Testis (tissue), 2 donors: Measurements from ENCODE around the gene PJA2.

ENCODE experiments used
- POLR2A ChIP-seq: fragments of 450-650 bp; IDR thresholded peaks from one replicate; pipeline ENCODE4 v1.6.1; 2017; ENCODE audit warnings: antibody characterized with exemption, mild to moderate bottlenecking, moderate library complexity
- TF ChIP-seq, protein P1 (sequence below), 3 experiments: fragments of 450-650 bp in 2 of 3; fragments of 200-600 bp in 1 of 3; sonication (generic) in 1 of 3; IDR thresholded peaks; one replicate each; pipeline ENCODE4 v1.5.1; 2016 to 2019; ENCODE audit warnings: antibody characterized with exemption in 3 of 3, mild to moderate bottlenecking in 2 of 3, moderate library complexity in 1 of 3

DNA sequence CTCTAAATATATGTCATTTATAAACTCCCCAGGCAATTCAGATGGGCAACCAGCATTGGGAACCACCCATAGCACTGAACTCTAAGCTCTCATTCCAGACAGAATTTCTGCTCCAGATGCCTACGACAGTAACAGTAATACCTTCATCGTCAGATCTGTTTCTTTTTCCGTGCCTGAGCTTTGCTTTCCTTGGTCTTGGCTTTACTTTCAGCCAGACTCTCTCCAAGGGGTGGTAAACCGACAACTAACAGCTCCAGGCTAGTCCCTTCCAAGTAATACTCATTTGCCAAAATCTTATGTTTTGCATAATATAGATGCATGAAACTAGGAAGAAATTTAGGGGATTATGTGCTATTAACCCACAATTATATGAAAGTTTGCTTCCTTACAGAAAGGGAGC, 102.3 kb downstream of the PJA2 start:
- TF ChIP-seq, protein P1, sequence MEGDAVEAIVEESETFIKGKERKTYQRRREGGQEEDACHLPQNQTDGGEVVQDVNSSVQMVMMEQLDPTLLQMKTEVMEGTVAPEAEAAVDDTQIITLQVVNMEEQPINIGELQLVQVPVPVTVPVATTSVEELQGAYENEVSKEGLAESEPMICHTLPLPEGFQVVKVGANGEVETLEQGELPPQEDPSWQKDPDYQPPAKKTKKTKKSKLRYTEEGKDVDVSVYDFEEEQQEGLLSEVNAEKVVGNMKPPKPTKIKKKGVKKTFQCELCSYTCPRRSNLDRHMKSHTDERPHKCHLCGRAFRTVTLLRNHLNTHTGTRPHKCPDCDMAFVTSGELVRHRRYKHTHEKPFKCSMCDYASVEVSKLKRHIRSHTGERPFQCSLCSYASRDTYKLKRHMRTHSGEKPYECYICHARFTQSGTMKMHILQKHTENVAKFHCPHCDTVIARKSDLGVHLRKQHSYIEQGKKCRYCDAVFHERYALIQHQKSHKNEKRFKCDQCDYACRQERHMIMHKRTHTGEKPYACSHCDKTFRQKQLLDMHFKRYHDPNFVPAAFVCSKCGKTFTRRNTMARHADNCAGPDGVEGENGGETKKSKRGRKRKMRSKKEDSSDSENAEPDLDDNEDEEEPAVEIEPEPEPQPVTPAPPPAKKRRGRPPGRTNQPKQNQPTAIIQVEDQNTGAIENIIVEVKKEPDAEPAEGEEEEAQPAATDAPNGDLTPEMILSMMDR (IDR thresholded peaks at IDR 0.05), result no peak
- TF ChIP-seq POLR2A, result no peak
